Neural crest cell (in vitro differentiated cells): ENCODE results near the gene ZNF691. TPM values are rescaled to one million over a fixed set of nuclear protein-coding genes. Genes with fewer than 3 reads are reported as not detected.

Experiments used
- DNase-seq: peaks from one replicate; pipeline ENCODE4 v3.0.0; 2021; ENCODE audit warnings: low read depth, mixed read lengths, low spot score
- H3K27ac Mint-ChIP-seq: one replicate; pipeline ENCODE4 v1.8.0; 2021; ENCODE audit warnings: mild to moderate bottlenecking, mixed read lengths; ENCODE audit not compliant: unreplicated experiment
- H3K27me3 Mint-ChIP-seq: 2 replicates; pipeline ENCODE4 v1.8.0; 2021; ENCODE audit warnings: low read depth, mild to moderate bottlenecking, mixed read lengths
- H3K36me3 Mint-ChIP-seq: 2 replicates; pipeline ENCODE4 v1.8.0; 2021; ENCODE audit warnings: low read depth, mild to moderate bottlenecking, mixed read lengths
- H3K4me1 Mint-ChIP-seq: 2 replicates; pipeline ENCODE4 v1.8.0; 2021; ENCODE audit warnings: mixed read lengths
- H3K4me3 Mint-ChIP-seq: one replicate; pipeline ENCODE4 v1.8.0; 2021; ENCODE audit warnings: mild to moderate bottlenecking, mixed read lengths
- H3K9me3 Mint-ChIP-seq: 2 replicates; pipeline ENCODE4 v1.8.0; 2021; ENCODE audit warnings: mixed read lengths
- CTCF ChIP-seq: fragments of 200-600 bp; sonication (generic); conservative IDR thresholded peaks from 2 replicates; pipeline ENCODE4 v1.5.0; 2021; ENCODE audit warnings: antibody characterized with exemption, mild to moderate bottlenecking
- long read RNA-seq: library from polyadenylated mRNA; unstranded; transcript quantifications from one replicate; pipeline ENCODE4 v2.0.0, GENCODE V29; 2020
- total RNA-seq: library from RNA; stranded (reverse); gene quantifications from 2 replicates; pipeline ENCODE4 v1.2.1, GENCODE V29; 2021

ZNF691 gene, protein sequence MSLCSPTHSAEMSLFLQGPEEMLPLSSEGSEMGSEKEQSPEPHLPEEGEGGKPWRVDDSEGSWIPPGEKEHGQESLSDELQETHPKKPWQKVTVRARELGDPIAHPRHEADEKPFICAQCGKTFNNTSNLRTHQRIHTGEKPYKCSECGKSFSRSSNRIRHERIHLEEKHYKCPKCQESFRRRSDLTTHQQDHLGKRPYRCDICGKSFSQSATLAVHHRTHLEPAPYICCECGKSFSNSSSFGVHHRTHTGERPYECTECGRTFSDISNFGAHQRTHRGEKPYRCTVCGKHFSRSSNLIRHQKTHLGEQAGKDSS
- total RNA-seq = 19.1 TPM in 2 replicates
- long read RNA-seq, transcript ZNF691-201 (4 exons, 1,910 nt) = minor isoform, 12 of 40 reads
- long read RNA-seq, transcript ZNF691-206 (2 exons, 1,577 nt) = major isoform, 17 of 40 reads
- long read RNA-seq, partial matches to known transcripts = 5 of 40 reads
- long read RNA-seq, other reads (novel, unspliced or antisense) = 3 of 40 reads

DNA sequence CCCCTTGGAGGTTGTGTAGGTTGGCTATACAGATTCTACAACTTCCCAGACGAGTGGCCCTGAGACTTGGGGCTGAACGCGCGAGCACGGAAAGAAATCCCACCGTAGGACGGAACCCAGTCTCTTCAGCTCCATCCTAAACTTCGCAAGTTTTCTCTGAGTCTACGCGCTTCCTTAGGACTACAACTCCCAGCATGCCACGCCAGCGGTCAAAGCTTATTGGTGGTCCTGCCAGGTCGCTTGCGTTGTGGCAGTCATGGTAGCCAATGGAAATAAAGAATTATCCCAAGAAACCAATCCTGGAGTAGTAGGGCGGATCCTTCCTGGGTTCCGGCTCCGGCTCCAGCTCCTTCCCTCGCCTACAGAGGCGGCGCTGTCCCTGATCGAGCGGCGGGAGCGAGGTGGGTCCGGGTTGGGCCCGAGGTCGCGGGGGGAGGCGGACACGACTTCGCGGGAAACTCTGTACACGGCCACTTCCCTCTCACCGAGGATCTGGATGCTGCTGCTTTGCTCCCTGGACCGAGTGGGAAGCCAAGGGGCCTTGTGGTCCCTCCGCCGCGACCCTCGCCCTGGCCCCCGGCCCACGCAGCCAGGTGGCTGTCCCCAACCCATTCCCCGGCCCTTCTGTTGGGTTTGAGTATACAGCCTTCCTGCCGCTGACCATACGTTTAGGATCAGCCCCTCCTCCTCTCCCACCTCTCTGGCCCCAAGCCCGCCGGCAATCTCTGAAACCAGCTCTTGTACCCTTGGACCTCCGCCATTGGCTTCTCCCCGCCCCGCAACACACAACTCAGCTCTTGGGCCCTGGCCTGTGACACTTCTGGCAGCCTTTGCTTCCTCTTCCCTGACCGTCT, at the start of gene ZNF691:
Gene ZNF691 (plus strand): TSS at position 357 of the 854 bp plus-strand sequence. CDS start 3,046 bp downstream, outside the sequence.
- H3K36me3 Mint-ChIP-seq = peaks cover 25% of the 10 kb centered on the region
- TF ChIP-seq CTCF = peak; percentile 54

DNA sequence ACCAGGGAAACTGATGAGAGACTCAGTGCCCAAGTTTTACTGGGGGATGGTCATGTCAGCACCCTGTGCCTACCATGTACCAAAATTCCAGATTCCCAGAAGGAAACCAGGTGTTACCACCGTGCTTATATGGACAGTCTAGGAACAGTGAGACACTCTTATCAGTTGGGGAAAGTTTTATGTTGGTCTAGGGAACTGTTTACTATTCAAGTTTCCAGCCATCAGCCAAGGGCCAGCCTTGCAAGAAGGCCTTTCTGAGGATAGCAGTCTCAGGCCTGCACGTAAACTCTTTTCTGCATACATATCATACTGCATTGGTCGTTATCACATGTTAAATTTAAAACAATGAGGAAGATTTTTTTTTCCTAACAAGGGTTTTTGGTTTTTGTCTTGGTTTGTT, 49.0 kb upstream of the ZNF691 start:
- Mint-ChIP-seq H3K9me3 (no peaks in the 10 kb centered on the region), H3K27ac (no peak overlapping the region), H3K4me3 (no peak overlapping the region), H3K36me3 (no peaks in the 10 kb centered on the region), H3K4me1 (peaks cover 4% of the 10 kb centered on the region), H3K27me3 (no peaks in the 10 kb centered on the region)
- no peak for DNase-seq
- TF ChIP-seq CTCF = no peak

More for the DNA sequence above, at the start of gene ZNF691:
- Mint-ChIP-seq H3K27me3 (no peaks in the 10 kb centered on the region), H3K4me3 (peak within 1 kb of the TSS; percentile 93), H3K27ac (peak within 1 kb of the TSS; percentile 3), H3K4me1 (peaks cover 51% of the 10 kb centered on the region), H3K9me3 (peaks cover 3% of the 10 kb centered on the region)
- peak; percentile 80 for DNase-seq

DNA sequence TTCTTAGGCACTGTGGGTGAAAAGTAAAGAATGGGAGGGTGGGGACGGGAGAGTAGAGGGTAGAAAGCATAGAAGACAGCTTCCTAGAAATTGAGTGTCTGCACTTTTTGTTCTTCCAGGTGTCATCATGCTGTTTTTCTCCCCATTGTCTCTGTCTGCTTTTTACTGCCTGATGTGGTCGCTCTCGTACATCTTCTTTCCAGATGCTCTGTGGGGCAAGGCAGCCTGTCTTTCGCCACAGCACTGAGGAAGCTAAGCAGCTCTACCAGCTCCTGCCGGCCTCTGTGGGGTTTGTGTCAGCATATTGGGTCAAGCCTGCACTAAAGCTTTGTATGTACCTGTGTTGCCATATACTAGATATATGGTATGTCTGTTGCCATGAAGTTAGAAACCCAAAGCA, 48.4 kb upstream of the ZNF691 start:
- Mint-ChIP-seq H3K27ac (no peak overlapping the region), H3K4me3 (no peak overlapping the region), H3K27me3 (no peaks in the 10 kb centered on the region), H3K4me1 (peaks cover 4% of the 10 kb centered on the region), H3K36me3 (no peaks in the 10 kb centered on the region), H3K9me3 (no peaks in the 10 kb centered on the region)
- DNase-seq = no peak
- no peak for TF ChIP-seq CTCF

GRCh38 chr1:42801832-42802473, 44.5 kb upstream of the ZNF691 start:
- H3K4me1 Mint-ChIP-seq = no peaks in the 10 kb centered on the region
- H3K9me3 Mint-ChIP-seq = peaks cover 4% of the 10 kb centered on the region
- no peak for DNase-seq
- H3K4me3 Mint-ChIP-seq = no peak overlapping the region
- no peak overlapping the region for H3K27ac Mint-ChIP-seq
- no peaks in the 10 kb centered on the region for H3K27me3 Mint-ChIP-seq
- peaks cover 15% of the 10 kb centered on the region for H3K36me3 Mint-ChIP-seq
- TF ChIP-seq CTCF = no peak

- no peak overlapping the region for H3K4me3 Mint-ChIP-seq
- peaks cover 15% of the 10 kb centered on the region for H3K36me3 Mint-ChIP-seq
- H3K27me3 Mint-ChIP-seq = no peaks in the 10 kb centered on the region
- no peak overlapping the region for H3K27ac Mint-ChIP-seq
- H3K4me1 Mint-ChIP-seq = no peaks in the 10 kb centered on the region
- no peak for TF ChIP-seq CTCF
- no peak for DNase-seq
- H3K9me3 Mint-ChIP-seq = peaks cover 4% of the 10 kb centered on the region
Observed at GRCh38 chr1:42806171-42806570, 40.2 kb upstream of the ZNF691 start.
